ENCODE measurements around the gene DCHS1. TPM values are rescaled to one million over a fixed set of nuclear protein-coding genes. Genes with fewer than 3 reads are reported as not detected.
A peak's percentile ranks its signal among the peaks of the same experiment; 100 is the strongest.

Gene DCHS1
- total RNA-seq, 2 donors from 2014 or later = 11.2 to 17.4 TPM

GRCh38 chr11:6677018-6677417 lies 21.4 kb upstream of the DCHS1 start:
- intact Hi-C loops (cut with DNase I) = no loop called here
- no peak overlapping the region for H3K4me3 ChIP-seq
- TF ChIP-seq, protein P1, sequence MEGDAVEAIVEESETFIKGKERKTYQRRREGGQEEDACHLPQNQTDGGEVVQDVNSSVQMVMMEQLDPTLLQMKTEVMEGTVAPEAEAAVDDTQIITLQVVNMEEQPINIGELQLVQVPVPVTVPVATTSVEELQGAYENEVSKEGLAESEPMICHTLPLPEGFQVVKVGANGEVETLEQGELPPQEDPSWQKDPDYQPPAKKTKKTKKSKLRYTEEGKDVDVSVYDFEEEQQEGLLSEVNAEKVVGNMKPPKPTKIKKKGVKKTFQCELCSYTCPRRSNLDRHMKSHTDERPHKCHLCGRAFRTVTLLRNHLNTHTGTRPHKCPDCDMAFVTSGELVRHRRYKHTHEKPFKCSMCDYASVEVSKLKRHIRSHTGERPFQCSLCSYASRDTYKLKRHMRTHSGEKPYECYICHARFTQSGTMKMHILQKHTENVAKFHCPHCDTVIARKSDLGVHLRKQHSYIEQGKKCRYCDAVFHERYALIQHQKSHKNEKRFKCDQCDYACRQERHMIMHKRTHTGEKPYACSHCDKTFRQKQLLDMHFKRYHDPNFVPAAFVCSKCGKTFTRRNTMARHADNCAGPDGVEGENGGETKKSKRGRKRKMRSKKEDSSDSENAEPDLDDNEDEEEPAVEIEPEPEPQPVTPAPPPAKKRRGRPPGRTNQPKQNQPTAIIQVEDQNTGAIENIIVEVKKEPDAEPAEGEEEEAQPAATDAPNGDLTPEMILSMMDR (IDR thresholded peaks at IDR 0.05) = no peak
- no peak for TF ChIP-seq POLR2AphosphoS5 (IDR thresholded peaks at IDR 0.05)
- no peak for TF ChIP-seq POLR2A (IDR thresholded peaks at IDR 0.05)
- H3K9me3 ChIP-seq = no peaks in the 10 kb centered on the region
- no peak overlapping the region for H3K27ac ChIP-seq
- no peaks in the 10 kb centered on the region for H3K27me3 ChIP-seq (replicated peaks; ENCODE audit: insufficient read depth)
- WGBS = 78% methylated on average over 3 of the region's 3 CpGs
- H3K36me3 ChIP-seq = no peaks in the 10 kb centered on the region
- peaks cover 2% of the 10 kb centered on the region for H3K4me1 ChIP-seq (replicated peaks)
- DNase-seq (ENCODE audit: low spot score) = no peak

DNA sequence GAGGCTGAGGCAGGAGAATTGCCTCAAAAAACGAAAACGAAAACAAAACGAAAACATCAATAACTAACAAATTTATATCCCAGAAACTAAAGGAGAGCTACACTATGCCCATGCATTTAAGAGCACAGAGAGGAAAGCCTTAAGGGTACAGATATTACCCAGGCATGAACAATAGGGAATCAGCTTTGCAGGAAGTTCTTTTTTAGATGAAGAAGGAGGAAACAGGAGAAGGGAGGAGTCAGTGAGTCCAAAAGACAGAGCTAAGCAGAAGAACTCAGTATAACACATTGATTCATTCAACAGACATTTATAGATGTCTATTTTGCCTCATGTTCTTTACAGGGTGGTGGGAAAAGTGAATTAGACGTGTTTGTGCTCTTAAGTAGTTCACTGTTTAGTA lies 19.3 kb upstream of the DCHS1 start:
- H3K4me3 ChIP-seq = no peak overlapping the region
- no peaks in the 10 kb centered on the region for H3K27me3 ChIP-seq (replicated peaks; ENCODE audit: insufficient read depth)
- TF ChIP-seq POLR2A (IDR thresholded peaks at IDR 0.05) (no peak), POLR2AphosphoS5 (IDR thresholded peaks at IDR 0.05) (peak; percentile 12)
- TF ChIP-seq, protein P1 (IDR thresholded peaks at IDR 0.05) = no peak
- no peaks in the 10 kb centered on the region for H3K4me1 ChIP-seq (replicated peaks)
- intact Hi-C loops (cut with DNase I) = no loop called here
- no peak for DNase-seq (ENCODE audit: low spot score)
- no peaks in the 10 kb centered on the region for H3K36me3 ChIP-seq
- H3K27ac ChIP-seq = no peak overlapping the region
- no peaks in the 10 kb centered on the region for H3K9me3 ChIP-seq
- 88% methylated on average over 4 of the region's 4 CpGs for WGBS

DNA sequence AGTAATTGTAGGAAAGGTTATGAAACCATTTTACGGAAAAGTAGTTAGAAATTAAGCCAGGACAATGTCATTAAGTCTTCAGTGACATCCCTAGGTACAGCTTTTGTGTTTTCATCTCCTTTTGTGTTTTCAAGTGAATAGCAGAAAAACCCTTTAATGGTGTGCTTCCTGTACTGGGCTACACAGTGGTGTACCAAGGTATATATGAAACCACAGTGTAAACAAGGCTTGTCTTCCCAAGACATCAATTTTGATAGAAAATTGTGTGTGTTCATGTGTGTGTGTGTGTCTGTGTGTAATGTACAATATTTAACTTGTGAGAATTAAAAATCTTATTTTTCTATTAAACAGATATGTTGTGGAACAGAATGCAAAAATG lies 18.6 kb upstream of the DCHS1 start:
- DNase-seq (ENCODE audit: low spot score) = no peak
- WGBS = 86% methylated on average over 1 of the region's 1 CpG
- Histone ChIP-seq H3K4me1 (replicated peaks) (no peaks in the 10 kb centered on the region), H3K9me3 (no peaks in the 10 kb centered on the region), H3K27me3 (replicated peaks; ENCODE audit: insufficient read depth) (no peaks in the 10 kb centered on the region), H3K4me3 (no peak overlapping the region), H3K27ac (no peak overlapping the region), H3K36me3 (no peaks in the 10 kb centered on the region)
- intact Hi-C loops (cut with DNase I) = no loop called here
- TF ChIP-seq, protein P1 (IDR thresholded peaks at IDR 0.05) = no peak
- TF ChIP-seq POLR2AphosphoS5 (IDR thresholded peaks at IDR 0.05) (no peak), POLR2A (IDR thresholded peaks at IDR 0.05) (no peak)

DNA sequence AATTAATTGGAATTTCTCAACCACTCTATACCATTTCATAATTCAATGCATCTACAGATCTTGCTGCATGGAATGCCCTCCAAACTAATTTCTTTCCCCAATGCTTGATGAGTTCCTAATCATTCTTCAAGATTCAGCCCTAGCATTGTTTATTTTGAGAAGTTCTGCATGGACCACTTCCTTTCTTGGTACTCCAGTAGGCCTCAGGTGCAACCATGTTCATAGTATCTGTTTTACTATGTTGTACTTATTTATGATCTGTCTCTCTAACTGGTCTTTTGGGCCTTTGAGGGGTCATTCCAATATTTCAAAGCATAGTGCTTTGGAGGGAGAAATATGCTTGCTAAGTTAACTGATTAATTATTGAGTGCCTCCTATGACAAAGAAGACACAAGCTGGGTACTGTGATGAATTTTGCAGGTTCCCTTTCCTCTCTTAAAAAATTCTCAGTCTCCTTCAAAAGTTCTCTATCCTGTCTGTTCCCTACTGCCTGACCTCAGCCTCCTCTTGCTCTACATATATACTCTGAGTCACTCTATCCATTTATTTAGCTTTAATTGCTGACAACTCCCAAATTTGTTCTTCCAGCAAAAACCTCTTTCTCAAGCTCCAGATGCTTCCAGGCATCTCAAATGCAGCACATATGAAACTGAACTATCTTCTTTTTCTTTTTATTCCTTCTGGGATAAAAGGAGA lies 18.1 kb upstream of the DCHS1 start:
- H3K4me1 ChIP-seq (replicated peaks) = no peaks in the 10 kb centered on the region
- H3K4me3 ChIP-seq = no peak overlapping the region
- H3K9me3 ChIP-seq = no peaks in the 10 kb centered on the region
- TF ChIP-seq POLR2AphosphoS5 (IDR thresholded peaks at IDR 0.05) (no peak), POLR2A (IDR thresholded peaks at IDR 0.05) (no peak)
- TF ChIP-seq, protein P1 (IDR thresholded peaks at IDR 0.05) = no peak
- H3K36me3 ChIP-seq = no peaks in the 10 kb centered on the region
- no peak overlapping the region for H3K27ac ChIP-seq
- intact Hi-C loops (cut with DNase I) = no loop called here
- DNase-seq (ENCODE audit: low spot score) = no peak
- H3K27me3 ChIP-seq (replicated peaks; ENCODE audit: insufficient read depth) = no peaks in the 10 kb centered on the region

GRCh38 chr11:6671991-6672390 lies 16.4 kb upstream of the DCHS1 start:
- DNase-seq (ENCODE audit: low spot score) = no peak
- 86% methylated on average over 2 of the region's 2 CpGs for WGBS
- intact Hi-C loops (cut with DNase I) = no loop called here
- TF ChIP-seq POLR2A (IDR thresholded peaks at IDR 0.05) = no peak
- TF ChIP-seq, protein P1 (IDR thresholded peaks at IDR 0.05) = no peak
- no peak for TF ChIP-seq POLR2AphosphoS5 (IDR thresholded peaks at IDR 0.05)
- H3K36me3 ChIP-seq = no peaks in the 10 kb centered on the region
- H3K4me1 ChIP-seq (replicated peaks) = no peaks in the 10 kb centered on the region
- H3K4me3 ChIP-seq = no peak overlapping the region
- no peak overlapping the region for H3K27ac ChIP-seq
- no peaks in the 10 kb centered on the region for H3K9me3 ChIP-seq
- H3K27me3 ChIP-seq (replicated peaks; ENCODE audit: insufficient read depth) = no peaks in the 10 kb centered on the region
